NCI-H1092 treated with DMSO at 0.1 percent for 48 hours (cell line): ENCODE results near the gene RAB17.

Experiments used
- DNase-seq: peaks from one replicate; lab custom pipeline; 2025; lab: John Stamatoyannopoulos, UW

Gene RAB17

GRCh38 chr2:237536617-237537016 lies 53.9 kb downstream of the RAB17 start:
- DNase-seq: no peak

GRCh38 chr2:237536083-237536415 lies 54.5 kb downstream of the RAB17 start:
- DNase-seq: no peak

GRCh38 chr2:237535385-237536082 lies 55.0 kb downstream of the RAB17 start:
- no peak for DNase-seq

GRCh38 chr2:237534380-237534779 lies 56.2 kb downstream of the RAB17 start:
- DNase-seq: no peak

- DNase-seq: no peak
Observed at GRCh38 chr2:237533668-237534161, 56.8 kb downstream of the RAB17 start.

- DNase-seq: no peak
Observed at GRCh38 chr2:237532160-237532559, 58.4 kb downstream of the RAB17 start.

- no peak for DNase-seq
Observed at GRCh38 chr2:237530472-237531433, 59.8 kb downstream of the RAB17 start.

- no peak for DNase-seq
Observed at GRCh38 chr2:237529452-237530402, 60.8 kb downstream of the RAB17 start.

GRCh38 chr2:237527766-237528165 lies 62.8 kb downstream of the RAB17 start:
- DNase-seq: no peak

GRCh38 chr2:237527233-237527632 lies 63.3 kb downstream of the RAB17 start:
- DNase-seq: no peak

GRCh38 chr2:237525559-237526157 lies 64.9 kb downstream of the RAB17 start:
- DNase-seq: no peak

- DNase-seq: no peak
Observed at GRCh38 chr2:237524631-237525030, 65.9 kb downstream of the RAB17 start.
